ENCODE data around the gene SETD2. TPM values are rescaled to one million over a fixed set of nuclear protein-coding genes. Genes with fewer than 3 reads are reported as not detected.

Gene SETD2
- total and polyA plus RNA-seq, 4 donors: 7.6 to 37.6 (median 19.0) TPM

- TF ChIP-seq ZBTB33 (IDR thresholded peaks at IDR 0.05) (no peak), FOXA2 (IDR thresholded peaks at IDR 0.05) (no peak), FOXA1 (IDR thresholded peaks at IDR 0.05) (no peak), RAD21 (IDR thresholded peaks at IDR 0.05) (no peak), HNF4A (conservative IDR thresholded peaks at IDR 0.05) (no peak)
Observed at GRCh38 chr3:47014036-47014435, 149.9 kb downstream of the SETD2 start (continued).

- TF ChIP-seq ZBTB33 (IDR thresholded peaks at IDR 0.05) (no peak), GABPA (IDR thresholded peaks at IDR 0.05 in 1 of 2, conservative IDR thresholded peaks at IDR 0.05 in 1 of 2) (no peak), YY1 (IDR thresholded peaks at IDR 0.05) (no peak), MAX (IDR thresholded peaks at IDR 0.05) (no peak), HNF4G (IDR thresholded peaks at IDR 0.05) (no peak)
- no peaks in the 10 kb centered on the region for H3K27me3 ChIP-seq (ENCODE audit: control insufficient read depth in 4 of 4, insufficient read depth in 4 of 4, low read length in 3 of 4)
- peaks cover 3 to 11% (median 3%) of the 10 kb centered on the region in 4 donors for H3K36me3 ChIP-seq (ENCODE audit: control insufficient read depth in 4 of 4, insufficient read depth in 3 of 4, low read depth in 1 of 4, low read length in 3 of 4)
- whole genome bisulfite sequencing: 97% methylated on average over 3 of the region's 3 CpGs
- H3K4me1 ChIP-seq (ENCODE audit: control insufficient read depth in 4 of 4, insufficient read depth in 4 of 4, low read length in 3 of 4): peaks cover 1 to 39% (median 20%) of the 10 kb centered on the region in 4 donors
- H3K4me3 ChIP-seq (ENCODE audit: low read depth in 1 of 3, low read length in 3 of 3): no peak overlapping the region
- H3K9me3 ChIP-seq (ENCODE audit: control insufficient read depth in 4 of 4, low read length in 3 of 4): no peaks in the 10 kb centered on the region
- no peak overlapping the region for H3K9ac ChIP-seq (ENCODE audit: low read depth in 1 of 2, low read length in 2 of 2)
- DNase-seq (ENCODE audit: low spot score): no peak
- no peak overlapping the region for H3K27ac ChIP-seq (ENCODE audit: low read depth in 1 of 2, low read length in 2 of 2)
Observed at GRCh38 chr3:47013231-47013630, 150.7 kb downstream of the SETD2 start.

- peaks cover 0 to 5% (median 3%) of the 10 kb centered on the region in 4 donors for H3K36me3 ChIP-seq (ENCODE audit: control insufficient read depth in 4 of 4, insufficient read depth in 3 of 4, low read depth in 1 of 4, low read length in 3 of 4)
- no peaks in the 10 kb centered on the region for H3K9me3 ChIP-seq (ENCODE audit: control insufficient read depth in 4 of 4, low read length in 3 of 4)
- no peak for TF ChIP-seq JUND (IDR thresholded peaks at IDR 0.05)
- no peak for TF ChIP-seq CTCF (IDR thresholded peaks at IDR 0.05; ENCODE audit: low read depth, low read length, missing input control)
- TF ChIP-seq GABPA (IDR thresholded peaks at IDR 0.05 in 1 of 2, conservative IDR thresholded peaks at IDR 0.05 in 1 of 2): no peak
- no peak for TF ChIP-seq ZBTB33 (IDR thresholded peaks at IDR 0.05)
- no peak for TF ChIP-seq REST (IDR thresholded peaks at IDR 0.05)
- no peak for TF ChIP-seq YY1 (IDR thresholded peaks at IDR 0.05)
- no peak for TF ChIP-seq TAF1 (conservative IDR thresholded peaks at IDR 0.05)
- no peak for TF ChIP-seq HNF4G (IDR thresholded peaks at IDR 0.05)
- no peak for TF ChIP-seq SP1 (IDR thresholded peaks at IDR 0.05)
- no peak for TF ChIP-seq RAD21 (IDR thresholded peaks at IDR 0.05)
- TF ChIP-seq HNF4A (conservative IDR thresholded peaks at IDR 0.05): no peak
- no peak for TF ChIP-seq RXRA (IDR thresholded peaks at IDR 0.05)
- no peak for TF ChIP-seq FOXA2 (IDR thresholded peaks at IDR 0.05)
- TF ChIP-seq FOXA1 (IDR thresholded peaks at IDR 0.05): no peak
Observed at GRCh38 chr3:47012342-47013230, 151.3 kb downstream of the SETD2 start.

More at GRCh38 chr3:47012342-47013230, 151.3 kb downstream of the SETD2 start:
- Histone ChIP-seq H3K27me3 (ENCODE audit: control insufficient read depth in 4 of 4, insufficient read depth in 4 of 4, low read length in 3 of 4) (no peaks in the 10 kb centered on the region), H3K4me3 (ENCODE audit: low read depth in 1 of 3, low read length in 3 of 3) (no peak overlapping the region), H3K27ac (ENCODE audit: low read depth in 1 of 2, low read length in 2 of 2) (no peak overlapping the region), H3K9ac (ENCODE audit: low read depth in 1 of 2, low read length in 2 of 2) (no peak overlapping the region), H3K4me1 (ENCODE audit: control insufficient read depth in 4 of 4, insufficient read depth in 4 of 4, low read length in 3 of 4) (peaks cover 1 to 33% (median 20%) of the 10 kb centered on the region in 4 donors)
- DNase-seq (ENCODE audit: low spot score): no peak
- 92% methylated on average over 10 of the region's 10 CpGs for WGBS
